HG03066 (cell line): ENCODE data around the gene NADK.
"Not testable (repeated sequence)": the region's sequence is repeated elsewhere in the genome, so short reads cannot be mapped to it uniquely, and the experiment has no call there.

ENCODE experiments used
- ATAC-seq: cut with Tn5 transposase; IDR thresholded peaks from one replicate; pipeline ENCODE4 v1.9.1; 2021; ENCODE audit warnings: low read depth; ENCODE audit not compliant: unreplicated experiment

NADK gene

GRCh38 chr1:1715109-1715883 lies 63.0 kb downstream of the NADK start:
- not testable (repeated sequence) for ATAC-seq

- not testable (repeated sequence) for ATAC-seq
These were observed 70.4 kb downstream of the NADK start for GRCh38 chr1:1707897-1708296.

GRCh38 chr1:1707241-1707640 lies 71.0 kb downstream of the NADK start:
- not testable (repeated sequence) for ATAC-seq

- not testable (repeated sequence) for ATAC-seq
These were observed 72.6 kb downstream of the NADK start for GRCh38 chr1:1705623-1706022.

- ATAC-seq, result not testable (repeated sequence)
These were observed 73.8 kb downstream of the NADK start for GRCh38 chr1:1704284-1704957.

GRCh38 chr1:1703796-1704195 lies 74.5 kb downstream of the NADK start:
- ATAC-seq, result no peak

GRCh38 chr1:1702506-1702905 lies 75.8 kb downstream of the NADK start:
- ATAC-seq, result not testable (repeated sequence)
